Mucosa of stomach (tissue), 1 donor: ENCODE results near the gene CNTNAP1.
"Not testable (repeated sequence)": the region's sequence is repeated elsewhere in the genome, so short reads cannot be mapped to it uniquely, and the experiment has no call there.

Experiments
- H3K27me3 ChIP-seq: one replicate; pipeline ENCODE4 v1.7.0; 2013; ENCODE audit warnings: mild to moderate bottlenecking, low read length; ENCODE audit not compliant: control insufficient read depth, insufficient read depth
- H3K36me3 ChIP-seq: one replicate; pipeline ENCODE4 v1.7.0; 2013; ENCODE audit warnings: low read length; ENCODE audit not compliant: control insufficient read depth, insufficient read depth
- H3K4me1 ChIP-seq: one replicate; pipeline ENCODE4 v1.7.0; 2013; ENCODE audit warnings: mild to moderate bottlenecking, low read length; ENCODE audit not compliant: control insufficient read depth, insufficient read depth
- H3K4me3 ChIP-seq: one replicate; pipeline ENCODE4 v1.7.0; 2013; ENCODE audit warnings: low read length
- H3K9ac ChIP-seq: one replicate; pipeline ENCODE4 v1.7.0; 2013; ENCODE audit warnings: mild to moderate bottlenecking, low read length, moderate library complexity
- H3K9me3 ChIP-seq: one replicate; pipeline ENCODE4 v1.7.0; 2013; ENCODE audit warnings: mild to moderate bottlenecking, low read length, moderate library complexity; ENCODE audit not compliant: control insufficient read depth
- donor health status: Pancreatic carcinoma.

CNTNAP1 gene

GRCh38 chr17:42725143-42725542 lies 42.8 kb downstream of the CNTNAP1 start:
- Histone ChIP-seq H3K4me1 (no peaks in the 10 kb centered on the region), H3K9ac (no peak overlapping the region), H3K27me3 (no peaks in the 10 kb centered on the region), H3K9me3 (no peaks in the 10 kb centered on the region), H3K4me3 (no peak overlapping the region), H3K36me3 (peaks cover 6% of the 10 kb centered on the region)

DNA sequence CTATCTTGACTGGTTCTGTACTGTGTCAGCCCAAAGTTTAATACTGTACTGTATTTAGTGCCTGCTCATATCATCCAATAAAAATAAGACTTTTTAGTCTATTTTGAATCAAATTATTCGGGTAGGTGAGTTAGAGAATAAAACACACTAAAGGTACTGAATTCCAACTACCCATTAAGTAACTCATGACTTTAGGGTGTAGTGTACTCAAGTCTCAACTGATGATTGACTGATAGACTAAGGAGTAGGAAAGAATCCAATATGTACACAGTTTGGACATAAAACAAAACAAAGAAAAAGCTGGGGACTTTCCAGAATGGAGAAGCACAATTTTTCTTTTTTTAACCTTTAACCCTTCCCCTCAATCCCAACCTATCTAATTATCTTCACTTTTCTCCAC lies 58.4 kb downstream of the CNTNAP1 start:
- Histone ChIP-seq H3K4me1 (peaks cover 4% of the 10 kb centered on the region), H3K4me3 (no peak overlapping the region), H3K9ac (no peak overlapping the region), H3K9me3 (no peaks in the 10 kb centered on the region), H3K36me3 (no peaks in the 10 kb centered on the region), H3K27me3 (no peaks in the 10 kb centered on the region)

GRCh38 chr17:42742916-42743315 lies 60.6 kb downstream of the CNTNAP1 start:
- H3K4me1 ChIP-seq, H3K36me3 ChIP-seq, H3K9me3 ChIP-seq, H3K9ac ChIP-seq, H3K4me3 ChIP-seq, H3K27me3 ChIP-seq: not testable (repeated sequence)

DNA sequence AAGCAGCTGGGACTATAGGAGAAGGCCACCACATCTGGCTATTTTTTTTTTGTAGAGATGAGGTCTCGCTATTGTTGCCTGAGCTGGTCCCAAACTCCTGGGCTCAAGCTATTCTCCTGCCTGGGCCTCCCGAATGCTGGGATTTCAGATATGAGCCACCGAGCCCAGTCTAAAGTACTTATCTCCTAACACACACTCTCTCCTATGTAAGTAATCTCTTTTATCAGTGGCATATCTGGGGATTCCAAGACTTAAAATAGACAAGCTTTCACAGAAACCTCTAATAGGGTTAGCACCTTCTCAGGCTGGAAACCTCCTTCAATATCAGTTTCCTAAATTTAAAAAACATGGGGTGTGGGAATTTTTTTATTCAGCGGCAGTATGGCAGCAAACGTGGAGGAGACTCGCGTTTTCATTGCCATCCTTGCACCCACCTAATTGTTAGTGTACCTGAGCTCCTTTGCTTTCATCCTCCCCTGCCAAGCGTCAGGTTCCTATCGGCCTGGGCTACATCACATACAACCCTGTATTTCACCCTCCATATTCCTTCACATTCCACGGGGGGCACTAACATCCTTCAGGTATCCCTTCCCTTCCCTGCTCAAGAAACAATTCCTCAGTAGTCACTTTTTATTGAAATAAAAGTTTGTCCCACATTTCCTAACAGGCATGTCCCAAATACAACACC lies 61.4 kb downstream of the CNTNAP1 start:
- no peaks in the 10 kb centered on the region for H3K27me3 ChIP-seq
- H3K4me1 ChIP-seq = peaks cover 4% of the 10 kb centered on the region
- peak overlapping the region; percentile 42 for H3K4me3 ChIP-seq
- no peaks in the 10 kb centered on the region for H3K36me3 ChIP-seq
- H3K9ac ChIP-seq = peak overlapping the region; percentile 85
- H3K9me3 ChIP-seq = no peaks in the 10 kb centered on the region

DNA sequence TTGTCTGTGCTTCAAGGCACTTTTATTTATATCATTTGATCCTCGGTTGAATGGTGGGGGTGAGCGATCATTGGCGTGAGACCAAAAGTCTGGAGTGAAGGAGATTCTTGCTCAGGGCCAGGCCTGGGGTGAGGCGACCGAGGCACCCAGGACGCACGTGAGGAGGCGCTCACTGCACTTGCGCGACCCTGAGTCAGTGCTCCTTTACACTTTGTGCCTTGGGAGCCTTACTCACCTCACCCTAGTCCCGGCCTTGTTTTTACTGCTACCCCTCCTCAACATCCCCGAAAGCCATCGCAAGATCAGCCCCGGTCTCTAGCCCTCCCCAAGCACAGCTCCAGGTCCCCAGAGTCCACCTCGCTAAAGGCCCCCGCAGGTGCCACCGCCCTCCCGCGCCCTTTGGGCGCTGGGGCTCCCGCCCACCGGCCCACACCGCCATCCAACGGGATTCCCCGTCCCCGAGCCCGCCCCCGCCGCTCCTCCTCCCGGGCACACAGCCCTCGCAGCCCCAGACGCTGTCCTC lies 62.0 kb downstream of the CNTNAP1 start:
- Histone ChIP-seq H3K9me3 (no peaks in the 10 kb centered on the region), H3K4me1 (peaks cover 4% of the 10 kb centered on the region), H3K36me3 (no peaks in the 10 kb centered on the region), H3K27me3 (no peaks in the 10 kb centered on the region), H3K9ac (peak overlapping the region; percentile 85), H3K4me3 (peak overlapping the region; percentile 42)

- Histone ChIP-seq H3K9me3 (no peaks in the 10 kb centered on the region), H3K36me3 (no peaks in the 10 kb centered on the region), H3K9ac (peak within 1 kb of the TSS; percentile 85), H3K4me3 (peak within 1 kb of the TSS; percentile 42), H3K27me3 (no peaks in the 10 kb centered on the region), H3K4me1 (peaks cover 4% of the 10 kb centered on the region)
These were observed 62.7 kb downstream of the CNTNAP1 start, which contains the start of gene EZH1 for GRCh38 chr17:42744806-42745617. EZH1 (minus strand) TSS chr17:42745040; CDS start chr17:42728941, 16,099 bp downstream.

DNA sequence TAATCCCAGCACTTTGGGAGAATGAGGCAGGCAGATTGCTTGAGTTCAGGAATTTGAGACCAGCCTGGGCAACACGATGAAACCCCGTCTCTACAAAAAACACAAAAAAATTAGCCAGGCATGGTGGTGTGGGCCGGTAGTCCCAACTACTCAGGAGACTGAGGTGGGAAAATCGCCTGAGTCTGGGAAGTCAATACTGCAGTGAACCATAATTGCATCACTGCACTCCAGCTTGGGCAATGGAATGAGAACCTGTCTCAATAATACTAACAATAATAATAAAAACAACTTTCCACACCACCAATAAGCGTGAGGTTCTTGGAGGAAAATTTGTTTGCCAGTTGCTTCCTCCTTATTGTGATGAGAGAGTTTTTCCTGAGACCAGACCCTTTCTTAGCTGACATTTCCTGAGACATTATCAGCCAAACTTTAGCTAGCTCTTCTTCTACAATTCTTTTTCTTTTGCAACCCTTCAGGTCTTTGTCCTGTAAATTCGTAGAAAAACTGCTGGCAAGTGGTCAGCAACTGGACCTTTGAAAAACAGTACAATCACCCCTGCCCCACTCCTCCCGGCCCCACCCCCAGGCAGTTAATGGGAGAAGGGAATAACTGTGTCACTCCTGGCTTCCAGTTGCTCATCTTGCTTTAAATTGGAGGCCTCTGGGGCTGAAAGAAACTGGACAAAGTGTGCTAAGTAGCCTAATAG lies 66.0 kb downstream of the CNTNAP1 start:
- H3K36me3 ChIP-seq = no peaks in the 10 kb centered on the region
- no peak overlapping the region for H3K4me3 ChIP-seq
- peaks cover 4% of the 10 kb centered on the region for H3K4me1 ChIP-seq
- H3K27me3 ChIP-seq = no peaks in the 10 kb centered on the region
- no peaks in the 10 kb centered on the region for H3K9me3 ChIP-seq
- no peak overlapping the region for H3K9ac ChIP-seq

DNA sequence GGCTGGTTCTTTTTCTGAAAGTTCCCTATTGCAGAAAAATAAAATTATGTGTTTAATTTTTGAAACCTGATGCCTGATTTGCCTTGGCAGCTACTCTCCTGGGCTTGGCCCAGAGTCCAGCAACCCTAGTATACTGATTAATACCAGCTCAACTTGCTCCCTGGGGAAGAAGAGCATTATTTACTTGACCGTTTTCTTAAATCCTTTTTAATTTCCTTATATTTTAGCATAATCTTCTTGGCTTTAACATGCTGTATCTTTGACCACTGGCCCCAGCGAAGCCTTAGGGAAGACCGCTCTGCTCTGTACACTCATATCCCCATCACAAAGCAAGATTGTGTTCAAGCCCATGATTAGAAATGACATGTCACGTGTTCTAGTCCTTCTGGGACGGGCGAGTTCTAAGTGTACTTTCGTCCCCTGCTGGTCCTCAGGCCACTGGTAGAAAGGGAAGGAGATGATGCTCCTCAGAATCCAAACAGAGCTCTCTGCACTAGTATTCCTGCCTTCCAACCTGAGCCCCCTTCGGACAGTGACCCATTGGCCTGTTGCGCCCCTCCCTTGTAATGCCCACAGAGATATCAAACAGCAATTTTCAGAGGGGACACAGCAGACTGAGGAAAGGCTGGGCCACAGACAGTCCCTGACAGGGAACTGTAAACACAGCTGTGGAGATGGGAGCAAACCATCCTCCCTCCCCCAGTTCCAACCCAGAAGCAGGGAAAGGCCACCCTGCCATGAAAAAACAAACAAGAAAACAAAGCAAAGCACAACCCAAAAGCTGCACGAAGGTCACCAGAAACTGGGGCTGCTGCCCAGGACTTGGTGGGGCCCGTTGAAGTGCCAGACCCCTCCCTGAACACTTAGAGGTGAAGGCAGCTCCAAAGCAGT lies 66.8 kb downstream of the CNTNAP1 start:
- Histone ChIP-seq H3K4me3 (no peak overlapping the region), H3K9me3 (no peaks in the 10 kb centered on the region), H3K36me3 (no peaks in the 10 kb centered on the region), H3K4me1 (peaks cover 4% of the 10 kb centered on the region), H3K9ac (no peak overlapping the region), H3K27me3 (no peaks in the 10 kb centered on the region)
